Stimulated activated CD8-positive, alpha-beta memory T cell treated with anti-CD3 and anti-CD28 coated beads, Interleukin-15, amount 100 ng/mL, for 4 hours (primary cell): ENCODE measurements around the gene SNUPN.
A peak's percentile ranks its signal among the peaks of the same experiment; 100 is the strongest.

Experiments
- DNase-seq, 2 donors: peaks; one replicate each; pipeline ENCODE4 v3.0.0-alpha.2; 2020; ENCODE audit warnings: low read depth in 2 of 2

The SNUPN gene

GRCh38 chr15:75625542-75626347, at the start of gene SNUPN:
Gene SNUPN, minus strand, starts transcription at chr15:75625725. Its CDS starts 4,674 bp downstream, at chr15:75621051.
- peak; percentile 82 to 86 for DNase-seq

GRCh38 chr15:75674366-75674765, 48.8 kb upstream of the SNUPN start:
- DNase-seq = no peak

GRCh38 chr15:75673426-75674235, 48.1 kb upstream of the SNUPN start:
- DNase-seq = no peak

- DNase-seq = no peak
These were observed 47.3 kb upstream of the SNUPN start for GRCh38 chr15:75672646-75673425.

GRCh38 chr15:75671730-75672602, 46.4 kb upstream of the SNUPN start:
- no peak for DNase-seq

GRCh38 chr15:75669879-75670212, 44.3 kb upstream of the SNUPN start:
- no peak for DNase-seq

- no peak for DNase-seq
These were observed 43.8 kb upstream of the SNUPN start for GRCh38 chr15:75669191-75669878.

GRCh38 chr15:75666823-75667501, 41.4 kb upstream of the SNUPN start:
- no peak for DNase-seq

- DNase-seq = no peak
These were observed 38.5 kb upstream of the SNUPN start for GRCh38 chr15:75663931-75664421.

- no peak for DNase-seq
These were observed 37.4 kb upstream of the SNUPN start for GRCh38 chr15:75662823-75663519.

- no peak for DNase-seq
These were observed 36.2 kb upstream of the SNUPN start for GRCh38 chr15:75661756-75662140.

- DNase-seq = no peak
These were observed 35.7 kb upstream of the SNUPN start for GRCh38 chr15:75661100-75661755.

GRCh38 chr15:75659928-75660645, 34.6 kb upstream of the SNUPN start:
- DNase-seq = no peak

- no peak for DNase-seq
These were observed 33.7 kb upstream of the SNUPN start for GRCh38 chr15:75659141-75659771.

- DNase-seq = no peak
These were observed 31.3 kb upstream of the SNUPN start for GRCh38 chr15:75656813-75657212.

GRCh38 chr15:75656331-75656730, 30.8 kb upstream of the SNUPN start:
- DNase-seq = no peak

- no peak for DNase-seq
These were observed 30.4 kb upstream of the SNUPN start for GRCh38 chr15:75655931-75656330.
